Gastrocnemius medialis (tissue), 4 donors: ENCODE results near the gene INSIG1. TPM values are rescaled to one million over a fixed set of nuclear protein-coding genes. Genes with fewer than 3 reads are reported as not detected.

ENCODE experiments used
- ATAC-seq, 2 donors: fragments of 150-250 bp; one replicate each; pipeline ENCODE4 v1.9.1; 2016
- DNase-seq, 2 donors: peaks; one replicate each; pipeline ENCODE4 v3.0.0-alpha.2; 2019
- H3K27ac ChIP-seq, 4 donors: fragments of 200-600 bp; sonication (generic); 1 replicate in 1 of 4; 2 replicates in 3 of 4; pipeline ENCODE4 v1.5.1; 2016 to 2018; ENCODE audit warnings: mild to moderate bottlenecking in 2 of 4, moderate library complexity in 1 of 4
- H3K27me3 ChIP-seq, 3 donors: fragments of 200-600 bp; sonication (generic) in 2 of 3; 1 replicate in 1 of 3; 2 replicates in 2 of 3; pipeline versions ENCODE4 v1.5.1 to v1.6.0; 2016 to 2019; ENCODE audit warnings: mild to moderate bottlenecking in 1 of 3, moderate library complexity in 1 of 3
- H3K36me3 ChIP-seq, 2 donors: fragments of 200-600 bp; sonication (generic) in 1 of 2; one replicate each; pipeline ENCODE4 v1.5.1; 2017 to 2018
- H3K4me1 ChIP-seq, 2 donors: fragments of 200-600 bp; sonication (generic) in 1 of 2; one replicate each; pipeline ENCODE4 v1.5.1; 2016 to 2017; ENCODE audit warnings: mild to moderate bottlenecking in 2 of 2
- H3K4me3 ChIP-seq, 4 donors: fragments of 200-600 bp; sonication (generic) in 3 of 4; 1 replicate in 1 of 4; 2 replicates in 3 of 4; pipeline ENCODE4 v1.5.1; 2016 to 2019; ENCODE audit warnings: mild to moderate bottlenecking in 2 of 4
- H3K9me3 ChIP-seq, 3 donors: fragments of 200-600 bp; sonication (generic) in 2 of 3; 1 replicate in 1 of 3; 2 replicates in 2 of 3; pipeline ENCODE4 v1.5.1; 2016 to 2019
- CTCF ChIP-seq, 5 experiments: fragments of 450-650 bp in 3 of 5; fragments of 200-600 bp in 2 of 5; sonication (generic) in 2 of 5; IDR thresholded peaks in 4 of 5; conservative IDR thresholded peaks in 1 of 5; 1 replicate in 4 of 5; 2 replicates in 1 of 5; pipeline ENCODE4 v1.5.1; 2016 to 2019; ENCODE audit warnings: antibody characterized with exemption in 5 of 5, mild to moderate bottlenecking in 3 of 5, moderate library complexity in 3 of 5
- POLR2A ChIP-seq, 2 donors: fragments of 450-650 bp; IDR thresholded peaks; one replicate each; pipeline ENCODE4 v1.6.1; 2017; ENCODE audit warnings: antibody characterized with exemption in 2 of 2, mild to moderate bottlenecking in 2 of 2, moderate library complexity in 2 of 2
- in situ Hi-C, 4 donors: fragments of 200-750 bp; cut with MboI; loops; one replicate each; pipeline versions ENCODE4 v1.15.0 to v1.8.0; 2017; ENCODE audit warnings: low sequenced_read_pairs in 4 of 4
- intact Hi-C: fragments of 100-400 bp; cut with DNase I; formaldehyde crosslinking; loops from one replicate; pipeline ENCODE4 v1.15.1; 2023; ENCODE audit warnings: low total_unique reads
- total RNA-seq, 4 donors: library from RNA; depleted of rRNA; stranded (reverse); fragments of >200 nt; gene quantifications; one replicate each; pipeline versions ENCODE4 v1.1.0 to v1.2.3, GENCODE V29; 2016

INSIG1 gene
- total RNA-seq, 4 donors from 2014 or later: 11.1 to 15.9 (median 14.0) TPM

GRCh38 chr7:155259866-155260497 lies 37.7 kb upstream of the INSIG1 start:
- in situ Hi-C loops: no loop called here
- Histone ChIP-seq H3K36me3 (no peaks in the 10 kb centered on the region), H3K27me3 (no peaks in the 10 kb centered on the region), H3K4me3 (no peak overlapping the region), H3K9me3 (no peaks in the 10 kb centered on the region), H3K27ac (no peak overlapping the region), H3K4me1 (peaks cover 9 to 14% of the 10 kb centered on the region in 2 donors)
- no peak for ATAC-seq
- intact Hi-C loops: loop anchor here (5.0 kb wide), 1 partner anchor 68 kb away; no protein-coding TSS in a partner anchor
- no peak for DNase-seq
- TF ChIP-seq CTCF (IDR thresholded peaks at IDR 0.05 in 4 of 5, conservative IDR thresholded peaks at IDR 0.05 in 1 of 5): no peak
- no peak for TF ChIP-seq POLR2A (IDR thresholded peaks at IDR 0.05)

- Histone ChIP-seq H3K27ac (no peak overlapping the region), H3K9me3 (no peaks in the 10 kb centered on the region), H3K27me3 (no peaks in the 10 kb centered on the region), H3K4me1 (peaks cover 9 to 14% of the 10 kb centered on the region in 2 donors), H3K4me3 (no peak overlapping the region), H3K36me3 (no peaks in the 10 kb centered on the region)
- TF ChIP-seq CTCF (IDR thresholded peaks at IDR 0.05 in 4 of 5, conservative IDR thresholded peaks at IDR 0.05 in 1 of 5) (no peak), POLR2A (IDR thresholded peaks at IDR 0.05) (no peak)
- ATAC-seq: no peak
- in situ Hi-C loops (no loop called here), intact Hi-C loops (no loop called here)
- DNase-seq: no peak
These were observed 37.2 kb upstream of the INSIG1 start for GRCh38 chr7:155260498-155260872.

- Histone ChIP-seq H3K9me3 (no peaks in the 10 kb centered on the region), H3K4me3 (no peak overlapping the region), H3K4me1 (peaks cover 9 to 14% of the 10 kb centered on the region in 2 donors), H3K27me3 (no peaks in the 10 kb centered on the region), H3K36me3 (no peaks in the 10 kb centered on the region), H3K27ac (no peak overlapping the region)
- no peak for ATAC-seq
- in situ Hi-C loops (no loop called here), intact Hi-C loops (no loop called here)
- no peak for TF ChIP-seq POLR2A (IDR thresholded peaks at IDR 0.05)
- TF ChIP-seq CTCF (IDR thresholded peaks at IDR 0.05 in 4 of 5, conservative IDR thresholded peaks at IDR 0.05 in 1 of 5): no peak
- no peak for DNase-seq
These were observed 36.4 kb upstream of the INSIG1 start for GRCh38 chr7:155261031-155261985.

GRCh38 chr7:155262031-155262430 lies 35.6 kb upstream of the INSIG1 start:
- Histone ChIP-seq H3K4me1 (peaks cover 5 to 11% of the 10 kb centered on the region in 2 donors), H3K36me3 (no peaks in the 10 kb centered on the region), H3K4me3 (no peak overlapping the region), H3K9me3 (no peaks in the 10 kb centered on the region), H3K27ac (no peak overlapping the region), H3K27me3 (no peaks in the 10 kb centered on the region)
- TF ChIP-seq POLR2A (IDR thresholded peaks at IDR 0.05): no peak
- TF ChIP-seq CTCF (IDR thresholded peaks at IDR 0.05 in 4 of 5, conservative IDR thresholded peaks at IDR 0.05 in 1 of 5): no peak
- in situ Hi-C loops (no loop called here), intact Hi-C loops (no loop called here)
- no peak for ATAC-seq
- no peak for DNase-seq
